H9 (cell line): ENCODE measurements around the gene ASCC1. TPM values are rescaled to one million over a fixed set of nuclear protein-coding genes. Genes with fewer than 3 reads are reported as not detected.
A peak's percentile ranks its signal among the peaks of the same experiment; 100 is the strongest.

ENCODE experiments used
- DNase-seq: peaks from one replicate; pipeline ENCODE4 v3.0.0-alpha.2; 2017
- H2AFZ ChIP-seq: one replicate; pipeline ENCODE4 v1.6.1; 2013; ENCODE audit warnings: mild to moderate bottlenecking, low read length, control low read depth, moderate library complexity
- H2AK5ac ChIP-seq: 2 replicates; pipeline ENCODE4 v1.6.1; 2013; ENCODE audit warnings: low read length, control low read depth, mixed read lengths; ENCODE audit not compliant: insufficient read length
- H2BK120ac ChIP-seq: one replicate; pipeline ENCODE4 v1.6.1; 2013; ENCODE audit warnings: low read depth, mild to moderate bottlenecking, low read length, control low read depth, inconsistent platforms; ENCODE audit not compliant: poor library complexity, severe bottlenecking
- H2BK12ac ChIP-seq: 2 replicates; pipeline ENCODE4 v1.6.1; 2013; ENCODE audit warnings: low read length, control low read depth, mixed read lengths, low read depth; ENCODE audit not compliant: insufficient read length
- H2BK15ac ChIP-seq: 2 replicates; pipeline ENCODE4 v1.6.1; 2013; ENCODE audit warnings: low read depth, low read length, control low read depth
- H2BK20ac ChIP-seq: one replicate; pipeline ENCODE4 v1.6.1; 2013; ENCODE audit warnings: low read depth, mild to moderate bottlenecking, low read length, control low read depth, inconsistent platforms; ENCODE audit not compliant: poor library complexity, severe bottlenecking
- H2BK5ac ChIP-seq: 2 replicates; pipeline ENCODE4 v1.6.1; 2013; ENCODE audit warnings: low read length, control low read depth, mixed read lengths; ENCODE audit not compliant: insufficient read length
- H3K14ac ChIP-seq: 2 replicates; pipeline ENCODE4 v1.6.1; 2013; ENCODE audit warnings: low read length, control low read depth; ENCODE audit not compliant: insufficient read depth
- H3K18ac ChIP-seq: 2 replicates; pipeline ENCODE4 v1.6.1; 2013; ENCODE audit warnings: low read depth, mild to moderate bottlenecking, mixed read lengths, low read length, control low read depth; ENCODE audit not compliant: insufficient read length
- H3K23ac ChIP-seq: 2 replicates; pipeline ENCODE4 v1.6.1; 2013; ENCODE audit warnings: low read length, control low read depth, mixed read lengths, low read depth; ENCODE audit not compliant: insufficient read length
- H3K23me2 ChIP-seq: 2 replicates; pipeline ENCODE4 v1.6.1; 2013; ENCODE audit warnings: low read depth, mild to moderate bottlenecking, mixed read lengths, low read length, control low read depth; ENCODE audit not compliant: insufficient read length, poor library complexity, severe bottlenecking
- H3K27ac ChIP-seq: 2 replicates; pipeline ENCODE4 v1.5.1; 2013; ENCODE audit warnings: low read length, control low read depth, mixed read lengths, low read depth; ENCODE audit not compliant: insufficient read length
- H3K27me3 ChIP-seq: 2 replicates; pipeline ENCODE4 v1.6.1; 2013; ENCODE audit warnings: low read length, control low read depth, inconsistent platforms; ENCODE audit not compliant: insufficient read depth
- H3K4ac ChIP-seq: 2 replicates; pipeline ENCODE4 v1.6.1; 2013; ENCODE audit warnings: low read depth, mild to moderate bottlenecking, control low read depth, inconsistent platforms, low read length, moderate library complexity
- H3K4me1 ChIP-seq: 2 replicates; pipeline ENCODE4 v1.6.1; 2013; ENCODE audit warnings: low read length, control low read depth, inconsistent platforms; ENCODE audit not compliant: insufficient read depth
- H3K4me2 ChIP-seq: 2 replicates; pipeline ENCODE4 v1.6.1; 2013; ENCODE audit warnings: low read length, control low read depth, mixed read lengths; ENCODE audit not compliant: insufficient read length, insufficient read depth
- H3K56ac ChIP-seq: 2 replicates; pipeline ENCODE4 v1.6.1; 2013; ENCODE audit warnings: low read depth, mild to moderate bottlenecking, mixed read lengths, low read length, control low read depth; ENCODE audit not compliant: insufficient read length
- H3K79me1 ChIP-seq: 2 replicates; pipeline ENCODE4 v1.6.1; 2013; ENCODE audit warnings: low read depth, mild to moderate bottlenecking, moderate library complexity, low read length, control low read depth, inconsistent platforms; ENCODE audit not compliant: insufficient read depth, poor library complexity, severe bottlenecking
- H3K79me2 ChIP-seq: 2 replicates; pipeline ENCODE4 v1.6.1; 2013; ENCODE audit warnings: low read length, control low read depth, inconsistent platforms; ENCODE audit not compliant: insufficient read depth
- H3K9ac ChIP-seq: 2 replicates; pipeline ENCODE4 v1.6.1; 2013; ENCODE audit warnings: low read length, control low read depth, mixed read lengths; ENCODE audit not compliant: insufficient read length; ENCODE audit errors: extremely low read depth
- H3K9me3 ChIP-seq: one replicate; pipeline ENCODE4 v1.6.1; 2013; ENCODE audit warnings: low read depth, low read length, inconsistent platforms; ENCODE audit not compliant: control insufficient read depth
- H3T11ph ChIP-seq: one replicate; pipeline ENCODE4 v1.6.1; 2013; ENCODE audit warnings: mild to moderate bottlenecking, low read length, control low read depth, inconsistent platforms
- H4K20me1 ChIP-seq: one replicate; pipeline ENCODE4 v1.6.1; 2013; ENCODE audit not compliant: control insufficient read depth, insufficient read length, insufficient read depth
- H4K5ac ChIP-seq: 2 replicates; pipeline ENCODE4 v1.6.1; 2013; ENCODE audit warnings: low read depth, mild to moderate bottlenecking, mixed read lengths, low read length, control low read depth; ENCODE audit not compliant: insufficient read length
- H4K8ac ChIP-seq: replicated peaks from 2 replicates; pipeline ENCODE4 v1.6.1; 2013; ENCODE audit warnings: low read length, control low read depth, mixed read lengths, low read depth; ENCODE audit not compliant: insufficient read length
- H4K91ac ChIP-seq: 2 replicates; pipeline ENCODE4 v1.6.1; 2013; ENCODE audit warnings: low read depth, mild to moderate bottlenecking, moderate library complexity, mixed read lengths, low read length, control low read depth; ENCODE audit not compliant: insufficient read length
- H3K27ac Mint-ChIP-seq, 3 experiments: 2 replicates in 2 of 3; 3 replicates in 1 of 3; pipeline ENCODE4 v1.8.0; 2020 to 2021; ENCODE audit warnings: mixed read lengths in 3 of 3, mild to moderate bottlenecking in 1 of 3, moderate library complexity in 1 of 3
- H3K27me3 Mint-ChIP-seq: 2 replicates; pipeline ENCODE4 v1.8.0; 2021; ENCODE audit warnings: low read depth, mild to moderate bottlenecking, moderate library complexity, mixed read lengths
- H3K36me3 Mint-ChIP-seq, 3 experiments: 2 replicates in 2 of 3; 3 replicates in 1 of 3; pipeline ENCODE4 v1.8.0; 2020 to 2021; ENCODE audit warnings: low read depth in 3 of 3, mixed read lengths in 3 of 3; ENCODE audit not compliant: insufficient read depth in 1 of 3
- H3K4me1 Mint-ChIP-seq, 2 experiments: 2 replicates each; pipeline ENCODE4 v1.8.0; 2020; ENCODE audit warnings: mixed read lengths in 2 of 2
- H3K4me3 Mint-ChIP-seq, 2 experiments: 2 replicates in 1 of 2; 3 replicates in 1 of 2; pipeline ENCODE4 v1.8.0; 2020 to 2021; ENCODE audit warnings: mild to moderate bottlenecking in 2 of 2, mixed read lengths in 2 of 2, moderate library complexity in 1 of 2
- H3K9me3 Mint-ChIP-seq, 2 experiments: 2 replicates in 1 of 2; 3 replicates in 1 of 2; pipeline ENCODE4 v1.8.0; 2020; ENCODE audit warnings: mild to moderate bottlenecking in 2 of 2, mixed read lengths in 2 of 2, moderate library complexity in 1 of 2
- WGBS: extraction: QIAGEN DNeasy Blood & Tissue Kit; methylation state at CpG from one replicate; pipeline ENCODE4 v1.1.7; 2013; ENCODE audit warnings: missing lambda C conversion rate, low lambda C conversion rate, mixed read lengths; ENCODE audit not compliant: insufficient read length; ENCODE audit errors: extremely low coverage; 5-methylcytosine and 5-hydroxymethylcytosine counted together
- total RNA-seq: library from RNA; stranded (reverse); gene quantifications from 2 replicates; pipeline ENCODE4 v1.2.1, GENCODE V29; 2021
- TF ChIP-seq, protein P1 (sequence below): fragments of 200-600 bp; sonication (generic); conservative IDR thresholded peaks from 3 replicates; pipeline ENCODE4 v1.8.0; 2021; ENCODE audit warnings: antibody characterized with exemption, mild to moderate bottlenecking

Gene ASCC1
- total RNA-seq, 1 experiment from 2014 or later = 41.2 TPM

DNA sequence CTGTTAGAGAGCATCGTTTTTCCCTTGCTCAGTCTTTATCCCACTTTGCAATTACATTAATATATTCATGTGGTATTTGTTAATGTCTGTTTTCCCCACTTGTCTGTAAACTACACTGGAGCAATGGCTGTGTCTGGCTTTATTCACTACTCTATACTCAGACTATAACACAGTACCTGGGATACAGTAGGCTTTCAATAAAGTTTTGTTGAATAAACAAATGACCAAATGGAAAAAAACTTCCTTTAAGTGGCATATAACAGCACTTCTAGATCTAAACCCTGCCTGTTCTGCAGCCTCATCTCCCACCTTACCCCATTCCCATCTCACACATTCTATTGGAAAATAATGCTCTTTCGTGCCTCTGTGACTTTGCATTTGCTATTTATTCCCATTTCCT lies 70.4 kb downstream of the ASCC1 start:
- H3K4ac ChIP-seq = no peak overlapping the region
- Mint-ChIP-seq H3K4me1 (peaks cover 16 to 17% of the 10 kb centered on the region in 2 experiments), H3K9me3 (no peaks in the 10 kb centered on the region), H3K36me3 (no peaks in the 10 kb centered on the region; a peak in 1 of 7 replicates), H3K27me3 (no peaks in the 10 kb centered on the region), H3K27ac (peak overlapping the region in 2 of 3 experiments; percentile 17 to 23; a peak in 3 of 7 replicates), H3K4me3 (no peak overlapping the region)
- H3K23me2 ChIP-seq = no peaks in the 10 kb centered on the region
- no peak overlapping the region for H2BK20ac ChIP-seq
- no peak for DNase-seq
- no peak overlapping the region for H2BK5ac ChIP-seq
- no peak overlapping the region for H3K27ac ChIP-seq
- H3K14ac ChIP-seq = no peak overlapping the region
- no peak overlapping the region for H2AK5ac ChIP-seq
- WGBS = no CpG with 5 or more reads among the region's 2 CpGs
- H2BK120ac ChIP-seq = no peak overlapping the region
- no peak overlapping the region for H4K91ac ChIP-seq
- no peak overlapping the region for H3K23ac ChIP-seq
- H3K4me1 ChIP-seq = peaks cover 7% of the 10 kb centered on the region; the same call in 1 of the 2 replicates
- no peak overlapping the region for H3K4me2 ChIP-seq
- no peak overlapping the region for H2AFZ ChIP-seq
- no peaks in the 10 kb centered on the region for H4K20me1 ChIP-seq
- H3K18ac ChIP-seq = no peak overlapping the region
- no peak overlapping the region for H2BK15ac ChIP-seq
- no peaks in the 10 kb centered on the region for H3K9me3 ChIP-seq
- H3K79me2 ChIP-seq = no peaks in the 10 kb centered on the region
- H3K9ac ChIP-seq = no peak overlapping the region
- no peak overlapping the region for H4K5ac ChIP-seq
- H3K56ac ChIP-seq = no peak overlapping the region
- no peaks in the 10 kb centered on the region for H3K79me1 ChIP-seq
- H2BK12ac ChIP-seq = no peak overlapping the region
- no peaks in the 10 kb centered on the region for H3K27me3 ChIP-seq
- H4K8ac ChIP-seq = no peak overlapping the region
- no peak overlapping the region for H3T11ph ChIP-seq
- TF ChIP-seq, protein P1, sequence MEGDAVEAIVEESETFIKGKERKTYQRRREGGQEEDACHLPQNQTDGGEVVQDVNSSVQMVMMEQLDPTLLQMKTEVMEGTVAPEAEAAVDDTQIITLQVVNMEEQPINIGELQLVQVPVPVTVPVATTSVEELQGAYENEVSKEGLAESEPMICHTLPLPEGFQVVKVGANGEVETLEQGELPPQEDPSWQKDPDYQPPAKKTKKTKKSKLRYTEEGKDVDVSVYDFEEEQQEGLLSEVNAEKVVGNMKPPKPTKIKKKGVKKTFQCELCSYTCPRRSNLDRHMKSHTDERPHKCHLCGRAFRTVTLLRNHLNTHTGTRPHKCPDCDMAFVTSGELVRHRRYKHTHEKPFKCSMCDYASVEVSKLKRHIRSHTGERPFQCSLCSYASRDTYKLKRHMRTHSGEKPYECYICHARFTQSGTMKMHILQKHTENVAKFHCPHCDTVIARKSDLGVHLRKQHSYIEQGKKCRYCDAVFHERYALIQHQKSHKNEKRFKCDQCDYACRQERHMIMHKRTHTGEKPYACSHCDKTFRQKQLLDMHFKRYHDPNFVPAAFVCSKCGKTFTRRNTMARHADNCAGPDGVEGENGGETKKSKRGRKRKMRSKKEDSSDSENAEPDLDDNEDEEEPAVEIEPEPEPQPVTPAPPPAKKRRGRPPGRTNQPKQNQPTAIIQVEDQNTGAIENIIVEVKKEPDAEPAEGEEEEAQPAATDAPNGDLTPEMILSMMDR = no peak
